ENCODE measurements around the gene MYRFL. TPM values are rescaled to one million over a fixed set of nuclear protein-coding genes. Genes with fewer than 3 reads are reported as not detected.

Gene MYRFL
- polyA plus RNA-seq, 1 of the 3 experiments (the other 2 are of a cell fraction), result not detected

DNA sequence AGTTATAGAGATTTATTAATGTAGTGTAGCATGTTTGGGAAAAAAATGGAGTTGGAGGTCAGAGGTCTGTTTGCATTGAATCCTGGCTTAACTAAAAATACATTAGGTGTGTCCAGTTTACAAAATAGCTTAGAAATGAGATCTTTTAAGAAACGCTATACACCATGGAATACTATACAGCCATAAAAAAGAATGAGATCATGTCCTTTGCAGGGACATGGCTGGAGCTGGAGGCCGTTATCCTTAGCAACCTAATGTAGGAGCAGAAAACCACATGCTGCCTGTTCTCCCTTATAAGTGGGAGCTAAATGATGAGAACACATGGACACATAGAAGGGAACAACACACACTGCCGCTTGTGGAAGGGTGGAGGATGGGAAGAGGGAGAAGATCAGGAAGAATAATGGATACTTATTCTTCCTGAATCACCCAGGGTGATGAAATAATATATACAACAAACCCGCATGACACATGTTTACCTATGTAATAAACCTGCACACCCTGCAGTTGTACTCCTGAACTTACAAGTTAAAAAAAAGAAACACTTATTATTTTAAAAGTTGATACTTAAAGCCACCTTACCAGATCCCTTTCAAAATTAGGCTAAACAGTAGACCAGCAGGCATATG is 14.0 kb upstream of the MYRFL start:
- 67% methylated on average over 4 of the region's 4 CpGs for WGBS (ENCODE audit: low lambda C conversion rate)
- Histone ChIP-seq H3K9ac (no peak overlapping the region), H3K9me3 (no peaks in the 10 kb centered on the region), H3K9me2 (no peaks in the 10 kb centered on the region), H3K27ac (ENCODE audit: low read depth in 2 of 2, low read length in 1 of 2) (no peak overlapping the region), H3K79me2 (ENCODE audit: insufficient read depth) (no peaks in the 10 kb centered on the region), H3K4me3 (ENCODE audit: low read depth in 2 of 2, low read length in 1 of 2) (no peak overlapping the region), H4K20me1 (ENCODE audit: insufficient read depth) (no peaks in the 10 kb centered on the region), H3K4me2 (no peak overlapping the region), H3K27me3 (ENCODE audit: insufficient read depth) (no peaks in the 10 kb centered on the region), H3F3A (replicated peaks; ENCODE audit: insufficient read depth) (no peaks in the 10 kb centered on the region), H3K4me1 (ENCODE audit: control insufficient read depth in 1 of 2, insufficient read depth in 2 of 2, low read depth in 1 of 2, low read length in 1 of 2) (no peaks in the 10 kb centered on the region), H3K36me3 (replicated peaks in 1 of 2; ENCODE audit: control insufficient read depth in 1 of 2, insufficient read depth in 2 of 2, low read length in 1 of 2) (no peaks in the 10 kb centered on the region), H2AFZ (ENCODE audit: low read depth) (no peak overlapping the region)
- no peak for TF ChIP-seq FOSL2 (IDR thresholded peaks at IDR 0.05; ENCODE audit: borderline replicate concordance, low read depth)
- no peak for TF ChIP-seq CHD2 (IDR thresholded peaks at IDR 0.05; ENCODE audit: low read length, partially characterized antibody)
- no peak for TF ChIP-seq GABPA (IDR thresholded peaks at IDR 0.05; ENCODE audit: low read depth)
- DNase-seq, result no peak
- ChIA-PET CTCF (no interaction called here), POLR2A (no interaction called here)

GRCh38 chr12:69816082-69816481 is 8.9 kb upstream of the MYRFL start:
- Histone ChIP-seq H3K27ac (ENCODE audit: low read depth in 2 of 2, low read length in 1 of 2) (no peak overlapping the region), H3K27me3 (ENCODE audit: insufficient read depth) (no peaks in the 10 kb centered on the region), H3K9me2 (no peaks in the 10 kb centered on the region), H3K79me2 (ENCODE audit: insufficient read depth) (no peaks in the 10 kb centered on the region), H4K20me1 (ENCODE audit: insufficient read depth) (no peaks in the 10 kb centered on the region), H3K4me1 (ENCODE audit: control insufficient read depth in 1 of 2, insufficient read depth in 2 of 2, low read depth in 1 of 2, low read length in 1 of 2) (peaks cover 0 to 2% of the 10 kb centered on the region in 2 experiments; a peak in 1 of 4 replicates), H3K36me3 (replicated peaks in 1 of 2; ENCODE audit: control insufficient read depth in 1 of 2, insufficient read depth in 2 of 2, low read length in 1 of 2) (peaks cover 0 to 2% of the 10 kb centered on the region in 2 experiments), H2AFZ (ENCODE audit: low read depth) (no peak overlapping the region), H3K9me3 (no peaks in the 10 kb centered on the region), H3K4me2 (no peak overlapping the region), H3F3A (replicated peaks; ENCODE audit: insufficient read depth) (no peaks in the 10 kb centered on the region), H3K9ac (no peak overlapping the region), H3K4me3 (ENCODE audit: low read depth in 2 of 2, low read length in 1 of 2) (no peak overlapping the region)
- TF ChIP-seq, protein P1, sequence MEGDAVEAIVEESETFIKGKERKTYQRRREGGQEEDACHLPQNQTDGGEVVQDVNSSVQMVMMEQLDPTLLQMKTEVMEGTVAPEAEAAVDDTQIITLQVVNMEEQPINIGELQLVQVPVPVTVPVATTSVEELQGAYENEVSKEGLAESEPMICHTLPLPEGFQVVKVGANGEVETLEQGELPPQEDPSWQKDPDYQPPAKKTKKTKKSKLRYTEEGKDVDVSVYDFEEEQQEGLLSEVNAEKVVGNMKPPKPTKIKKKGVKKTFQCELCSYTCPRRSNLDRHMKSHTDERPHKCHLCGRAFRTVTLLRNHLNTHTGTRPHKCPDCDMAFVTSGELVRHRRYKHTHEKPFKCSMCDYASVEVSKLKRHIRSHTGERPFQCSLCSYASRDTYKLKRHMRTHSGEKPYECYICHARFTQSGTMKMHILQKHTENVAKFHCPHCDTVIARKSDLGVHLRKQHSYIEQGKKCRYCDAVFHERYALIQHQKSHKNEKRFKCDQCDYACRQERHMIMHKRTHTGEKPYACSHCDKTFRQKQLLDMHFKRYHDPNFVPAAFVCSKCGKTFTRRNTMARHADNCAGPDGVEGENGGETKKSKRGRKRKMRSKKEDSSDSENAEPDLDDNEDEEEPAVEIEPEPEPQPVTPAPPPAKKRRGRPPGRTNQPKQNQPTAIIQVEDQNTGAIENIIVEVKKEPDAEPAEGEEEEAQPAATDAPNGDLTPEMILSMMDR (IDR thresholded peaks at IDR 0.05), result no peak
- TF ChIP-seq FOSL2 (IDR thresholded peaks at IDR 0.05; ENCODE audit: borderline replicate concordance, low read depth) (no peak), JUND (IDR thresholded peaks at IDR 0.05) (no peak), YY1 (IDR thresholded peaks at IDR 0.05; ENCODE audit: low read depth) (no peak), FOXJ3 (CRISPR knock-in tag; IDR thresholded peaks at IDR 0.05) (no peak), RFX5 (IDR thresholded peaks at IDR 0.05; ENCODE audit: low read length) (no peak), GATA2 (CRISPR knock-in tag; IDR thresholded peaks at IDR 0.05) (no peak), MEF2A (IDR thresholded peaks at IDR 0.05; ENCODE audit: borderline replicate concordance, low read depth) (no peak), NRF1 (IDR thresholded peaks at IDR 0.05; ENCODE audit: low read depth, low read length) (no peak), POLR2AphosphoS5 (IDR thresholded peaks at IDR 0.05; ENCODE audit: low read depth, low read length) (no peak)
- TF ChIP-seq, protein P2, sequence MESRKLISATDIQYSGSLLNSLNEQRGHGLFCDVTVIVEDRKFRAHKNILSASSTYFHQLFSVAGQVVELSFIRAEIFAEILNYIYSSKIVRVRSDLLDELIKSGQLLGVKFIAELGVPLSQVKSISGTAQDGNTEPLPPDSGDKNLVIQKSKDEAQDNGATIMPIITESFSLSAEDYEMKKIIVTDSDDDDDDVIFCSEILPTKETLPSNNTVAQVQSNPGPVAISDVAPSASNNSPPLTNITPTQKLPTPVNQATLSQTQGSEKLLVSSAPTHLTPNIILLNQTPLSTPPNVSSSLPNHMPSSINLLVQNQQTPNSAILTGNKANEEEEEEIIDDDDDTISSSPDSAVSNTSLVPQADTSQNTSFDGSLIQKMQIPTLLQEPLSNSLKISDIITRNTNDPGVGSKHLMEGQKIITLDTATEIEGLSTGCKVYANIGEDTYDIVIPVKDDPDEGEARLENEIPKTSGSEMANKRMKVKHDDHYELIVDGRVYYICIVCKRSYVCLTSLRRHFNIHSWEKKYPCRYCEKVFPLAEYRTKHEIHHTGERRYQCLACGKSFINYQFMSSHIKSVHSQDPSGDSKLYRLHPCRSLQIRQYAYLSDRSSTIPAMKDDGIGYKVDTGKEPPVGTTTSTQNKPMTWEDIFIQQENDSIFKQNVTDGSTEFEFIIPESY (IDR thresholded peaks at IDR 0.05; ENCODE audit: borderline replicate concordance, low read depth), result no peak
- ChIA-PET CTCF (no interaction called here), POLR2A (no interaction called here)
- 95% methylated on average over 3 of the region's 3 CpGs for WGBS (ENCODE audit: low lambda C conversion rate)
- DNase-seq, result no peak

Data from SK-N-SH (cell line).